Breast epithelium (tissue), 4 donors: ENCODE results near the gene OPCML. TPM values are rescaled to one million over a fixed set of nuclear protein-coding genes. Genes with fewer than 3 reads are reported as not detected.

Source experiments
- DNase-seq, 2 donors: peaks; one replicate each; pipeline ENCODE4 v3.0.0-alpha.2; 2019; ENCODE audit warnings: low spot score in 2 of 2
- H3K27ac ChIP-seq, 2 donors: fragments of 200-600 bp; sonication (generic) in 1 of 2; one replicate each; pipeline ENCODE4 v1.5.1; 2016 to 2019; ENCODE audit warnings: mild to moderate bottlenecking in 1 of 2
- H3K27me3 ChIP-seq, 2 donors: fragments of 200-600 bp; sonication (generic) in 1 of 2; one replicate each; pipeline versions ENCODE4 v1.5.1 to v1.6.0; 2017 to 2019; ENCODE audit warnings: control low read depth in 1 of 2, mild to moderate bottlenecking in 1 of 2
- H3K36me3 ChIP-seq: fragments of 200-600 bp; one replicate; pipeline ENCODE4 v1.5.1; 2019
- H3K4me1 ChIP-seq, 2 donors: fragments of 200-600 bp; sonication (generic); one replicate each; pipeline ENCODE4 v1.5.1; 2016 to 2019; ENCODE audit warnings: control low read depth in 1 of 2
- H3K4me3 ChIP-seq, 3 donors: fragments of 200-600 bp; sonication (generic); 1 replicate in 2 of 3; 2 replicates in 1 of 3; pipeline ENCODE4 v1.5.1; 2016 to 2019; ENCODE audit warnings: mild to moderate bottlenecking in 3 of 3, moderate library complexity in 2 of 3
- H3K9me3 ChIP-seq, 2 donors: fragments of 200-600 bp; sonication (generic) in 1 of 2; one replicate each; pipeline ENCODE4 v1.5.1; 2016 to 2019; ENCODE audit warnings: control low read depth in 1 of 2
- POLR2A ChIP-seq: fragments of 450-650 bp; IDR thresholded peaks from one replicate; pipeline ENCODE4 v1.6.1; 2016; ENCODE audit warnings: antibody characterized with exemption, mild to moderate bottlenecking, moderate library complexity
- POLR2AphosphoS5 ChIP-seq, 3 donors: sonication (generic); formaldehyde crosslinking; IDR thresholded peaks; one replicate each; pipeline ENCODE4 v1.6.1; 2017; ENCODE audit warnings: antibody characterized with exemption in 3 of 3
- intact Hi-C: fragments of 100-400 bp; cut with DNase I; formaldehyde crosslinking; loops from one replicate; pipeline ENCODE4 v1.15.1; 2023; ENCODE audit warnings: low total_unique reads
- total RNA-seq, 3 donors: library from RNA; depleted of rRNA; stranded (reverse); fragments of >200 nt; gene quantifications; one replicate each; pipeline ENCODE4 v1.1.0, GENCODE V29; 2016
- TF ChIP-seq, protein P1 (sequence below), 3 donors: fragments of 450-650 bp; IDR thresholded peaks; one replicate each; pipeline ENCODE4 v1.5.1; 2016 to 2017; ENCODE audit warnings: antibody characterized with exemption in 3 of 3, mild to moderate bottlenecking in 3 of 3, moderate library complexity in 3 of 3

OPCML gene
- total RNA-seq, 3 donors from 2014 or later: not detected

DNA sequence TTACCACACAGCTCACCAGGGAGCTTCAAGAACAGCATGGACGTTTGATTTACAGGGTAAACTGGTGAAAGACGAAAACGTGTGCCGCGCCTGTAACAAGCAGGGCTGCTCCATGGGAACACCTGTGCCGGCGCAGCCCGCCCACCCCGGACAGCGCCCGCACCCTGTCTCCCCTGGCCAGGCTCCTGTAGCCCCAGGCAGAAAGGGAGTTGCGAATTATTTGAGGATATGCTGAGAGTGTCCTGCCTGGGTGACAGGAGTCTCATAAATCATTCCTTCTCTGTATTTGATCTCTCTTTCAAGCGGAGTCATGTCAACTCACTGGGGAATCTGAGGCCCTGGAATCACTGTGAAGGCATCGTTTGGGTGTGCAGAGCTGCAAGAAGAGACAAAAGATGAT, 804.3 kb downstream of the OPCML start:
- Histone ChIP-seq H3K27me3 (no peaks in the 10 kb centered on the region), H3K27ac (no peak overlapping the region), H3K36me3 (no peaks in the 10 kb centered on the region), H3K9me3 (no peaks in the 10 kb centered on the region), H3K4me3 (no peak overlapping the region), H3K4me1 (no peaks in the 10 kb centered on the region)
- intact Hi-C loops: no loop called here
- TF ChIP-seq POLR2AphosphoS5 (IDR thresholded peaks at IDR 0.05) (no peak), POLR2A (no peak)
- TF ChIP-seq, protein P1, sequence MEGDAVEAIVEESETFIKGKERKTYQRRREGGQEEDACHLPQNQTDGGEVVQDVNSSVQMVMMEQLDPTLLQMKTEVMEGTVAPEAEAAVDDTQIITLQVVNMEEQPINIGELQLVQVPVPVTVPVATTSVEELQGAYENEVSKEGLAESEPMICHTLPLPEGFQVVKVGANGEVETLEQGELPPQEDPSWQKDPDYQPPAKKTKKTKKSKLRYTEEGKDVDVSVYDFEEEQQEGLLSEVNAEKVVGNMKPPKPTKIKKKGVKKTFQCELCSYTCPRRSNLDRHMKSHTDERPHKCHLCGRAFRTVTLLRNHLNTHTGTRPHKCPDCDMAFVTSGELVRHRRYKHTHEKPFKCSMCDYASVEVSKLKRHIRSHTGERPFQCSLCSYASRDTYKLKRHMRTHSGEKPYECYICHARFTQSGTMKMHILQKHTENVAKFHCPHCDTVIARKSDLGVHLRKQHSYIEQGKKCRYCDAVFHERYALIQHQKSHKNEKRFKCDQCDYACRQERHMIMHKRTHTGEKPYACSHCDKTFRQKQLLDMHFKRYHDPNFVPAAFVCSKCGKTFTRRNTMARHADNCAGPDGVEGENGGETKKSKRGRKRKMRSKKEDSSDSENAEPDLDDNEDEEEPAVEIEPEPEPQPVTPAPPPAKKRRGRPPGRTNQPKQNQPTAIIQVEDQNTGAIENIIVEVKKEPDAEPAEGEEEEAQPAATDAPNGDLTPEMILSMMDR (IDR thresholded peaks at IDR 0.05): no peak
- DNase-seq: no peak

DNA sequence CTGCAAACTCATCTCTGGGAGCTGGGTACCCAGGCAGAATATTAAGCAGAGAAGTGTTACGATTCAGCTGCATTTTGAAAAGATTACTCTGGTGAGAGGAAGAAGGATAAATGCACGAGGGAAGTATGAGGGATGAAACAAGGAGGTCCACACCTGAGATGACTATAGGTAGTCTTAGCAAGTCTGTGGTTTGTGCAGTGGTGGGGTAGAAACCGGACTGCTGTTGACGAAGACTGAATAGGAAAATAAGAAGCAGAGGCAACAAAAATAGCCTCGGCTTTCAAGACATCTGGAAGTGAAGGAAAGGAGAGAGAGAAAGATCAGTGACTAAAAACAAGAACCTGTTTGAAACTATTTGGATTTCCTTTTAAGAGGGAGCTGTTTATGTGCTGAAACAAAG, 810.8 kb downstream of the OPCML start:
- DNase-seq: no peak
- H3K36me3 ChIP-seq: no peaks in the 10 kb centered on the region
- TF ChIP-seq, protein P1 (IDR thresholded peaks at IDR 0.05): no peak
- TF ChIP-seq POLR2A (no peak), POLR2AphosphoS5 (IDR thresholded peaks at IDR 0.05) (no peak)
- no peaks in the 10 kb centered on the region for H3K27me3 ChIP-seq
- H3K4me1 ChIP-seq: no peaks in the 10 kb centered on the region
- H3K4me3 ChIP-seq: no peak overlapping the region
- intact Hi-C loops: no loop called here
- no peak overlapping the region for H3K27ac ChIP-seq
- no peaks in the 10 kb centered on the region for H3K9me3 ChIP-seq

DNA sequence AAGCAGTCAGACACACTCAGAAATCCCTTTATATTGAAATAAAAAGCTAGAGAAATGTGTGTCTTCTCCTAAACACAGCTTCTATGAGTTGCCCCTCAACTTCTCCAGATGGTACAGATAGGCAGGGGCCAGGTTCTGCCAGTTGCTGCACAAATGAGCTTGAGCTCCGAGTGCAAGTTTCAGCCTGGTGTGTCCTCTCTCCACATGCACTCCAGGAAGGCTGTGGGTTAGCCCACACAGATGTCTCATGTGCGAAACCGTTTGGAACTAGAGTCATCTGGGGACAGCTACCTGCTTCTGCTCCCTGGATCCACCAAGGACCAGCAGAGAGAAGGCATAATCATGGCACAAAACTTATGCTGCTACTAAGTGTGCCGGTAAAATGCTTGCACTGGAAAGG, 812.6 kb downstream of the OPCML start:
- TF ChIP-seq POLR2A (no peak), POLR2AphosphoS5 (IDR thresholded peaks at IDR 0.05) (no peak)
- TF ChIP-seq, protein P1 (IDR thresholded peaks at IDR 0.05): no peak
- Histone ChIP-seq H3K27ac (no peak overlapping the region), H3K36me3 (no peaks in the 10 kb centered on the region), H3K4me3 (no peak overlapping the region), H3K27me3 (no peaks in the 10 kb centered on the region), H3K4me1 (no peaks in the 10 kb centered on the region), H3K9me3 (no peaks in the 10 kb centered on the region)
- DNase-seq: no peak
- intact Hi-C loops: no loop called here

DNA sequence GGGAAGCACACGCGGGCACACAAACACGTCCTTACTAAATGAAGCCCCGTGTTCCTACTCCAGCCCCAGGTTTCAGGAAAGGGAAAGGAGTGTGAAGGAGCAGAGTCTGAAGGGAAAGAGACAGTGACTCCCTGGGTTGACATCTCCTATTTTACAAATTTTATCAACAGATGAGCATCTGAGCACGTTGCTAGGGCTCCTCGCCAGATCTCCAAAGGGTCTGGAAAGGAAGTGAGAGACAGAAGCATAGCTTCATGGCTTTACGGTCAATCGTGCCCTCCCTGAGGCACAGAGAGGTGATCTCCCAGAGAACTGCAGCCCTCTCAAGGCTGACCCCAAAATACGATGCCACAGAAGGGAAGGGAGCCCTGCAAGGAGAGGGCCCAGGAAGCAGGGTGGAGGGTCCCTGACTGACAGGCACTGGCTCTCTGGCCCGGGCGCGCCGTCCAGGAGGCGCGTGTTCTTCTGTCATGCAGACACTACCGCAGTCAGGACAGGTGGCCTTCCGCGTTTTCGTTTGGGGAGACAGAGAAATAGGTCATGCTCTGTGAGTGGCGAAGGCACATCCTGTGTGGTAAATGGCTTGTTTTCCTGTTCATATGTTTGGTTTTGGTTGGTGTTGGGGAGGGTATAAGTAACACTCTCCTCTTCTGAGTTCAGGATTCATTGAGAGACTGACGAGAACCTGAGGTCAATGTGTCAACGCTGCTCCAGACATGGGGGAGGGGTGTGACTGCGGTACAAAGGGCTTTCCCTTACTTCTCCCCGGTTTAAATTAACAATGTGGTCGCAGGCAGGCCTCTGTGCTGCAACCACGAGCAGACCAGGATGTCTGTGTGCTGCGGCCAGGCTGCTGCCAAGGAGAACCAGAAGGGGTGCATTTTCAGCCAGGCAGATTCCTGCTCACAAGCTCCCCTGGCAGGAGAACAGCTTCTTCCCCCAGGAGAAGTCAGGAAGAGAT, 813.3 kb downstream of the OPCML start:
- H3K9me3 ChIP-seq: no peaks in the 10 kb centered on the region
- no peaks in the 10 kb centered on the region for H3K27me3 ChIP-seq
- no peak overlapping the region for H3K27ac ChIP-seq
- TF ChIP-seq POLR2AphosphoS5 (IDR thresholded peaks at IDR 0.05) (no peak), POLR2A (no peak)
- TF ChIP-seq, protein P1 (IDR thresholded peaks at IDR 0.05): no peak
- H3K36me3 ChIP-seq: no peaks in the 10 kb centered on the region
- no peak for DNase-seq
- no peak overlapping the region for H3K4me3 ChIP-seq
- H3K4me1 ChIP-seq: no peaks in the 10 kb centered on the region
- intact Hi-C loops: no loop called here

DNA sequence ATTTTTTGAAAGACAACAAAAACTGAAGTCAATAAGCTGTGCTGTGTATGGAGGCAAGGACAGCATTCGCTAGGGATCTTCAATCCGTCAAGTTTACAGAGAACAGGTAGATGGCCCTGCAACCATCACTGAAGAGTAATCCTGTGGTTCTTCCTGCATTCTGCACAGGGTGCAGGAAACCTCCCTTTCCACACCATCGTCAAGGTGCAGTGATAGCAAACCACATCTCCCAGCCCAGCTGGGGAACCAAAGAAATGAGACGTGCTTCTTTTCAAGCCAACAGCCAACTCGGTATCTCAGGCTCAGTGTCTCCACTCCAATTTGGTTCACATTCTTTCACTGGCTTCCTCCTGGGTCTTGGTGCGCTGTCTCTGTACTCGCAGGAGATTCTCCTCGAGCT, 814.5 kb downstream of the OPCML start:
- no peaks in the 10 kb centered on the region for H3K27me3 ChIP-seq
- H3K4me3 ChIP-seq: no peak overlapping the region
- intact Hi-C loops: no loop called here
- H3K36me3 ChIP-seq: no peaks in the 10 kb centered on the region
- TF ChIP-seq POLR2AphosphoS5 (IDR thresholded peaks at IDR 0.05) (no peak), POLR2A (no peak)
- TF ChIP-seq, protein P1 (IDR thresholded peaks at IDR 0.05): no peak
- H3K4me1 ChIP-seq: no peaks in the 10 kb centered on the region
- no peak overlapping the region for H3K27ac ChIP-seq
- H3K9me3 ChIP-seq: no peaks in the 10 kb centered on the region
- no peak for DNase-seq
